Measurements from ENCODE around the gene CATSPERD.

Gene CATSPERD

DNA sequence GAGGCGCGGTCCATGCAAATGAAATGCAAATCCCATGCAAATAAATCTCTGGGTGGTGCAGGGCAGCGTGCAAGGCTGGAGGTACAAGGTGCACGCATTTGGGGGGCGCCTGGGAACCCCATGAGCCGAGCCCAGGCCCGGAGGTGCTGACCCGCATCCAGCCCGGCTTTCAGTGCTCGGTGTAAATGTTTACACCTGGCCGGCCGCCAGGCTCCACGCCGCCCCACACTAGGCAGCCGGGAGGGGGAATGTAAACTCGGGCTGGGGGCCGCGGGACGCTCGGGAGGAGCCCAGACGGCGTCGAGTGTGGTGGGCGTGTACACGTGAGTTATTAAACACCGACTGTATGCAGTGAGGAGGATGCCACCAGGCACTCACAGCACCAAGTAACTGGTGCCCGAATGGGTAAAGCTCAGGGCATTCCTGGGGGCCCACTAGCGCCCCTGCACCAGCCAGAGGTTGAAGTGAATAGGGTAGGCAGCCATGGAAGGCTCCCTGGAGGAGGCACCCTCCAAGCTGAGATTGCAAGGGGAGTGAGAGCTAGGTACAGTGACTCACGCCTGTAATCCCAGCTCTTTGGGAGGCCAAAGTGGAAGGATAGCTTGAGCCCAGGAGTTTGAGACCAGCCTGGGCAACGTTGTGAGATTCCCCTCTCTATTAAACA is 101.9 kb downstream of the CATSPERD start:
- no peaks in the 10 kb centered on the region for H3K36me3 Mint-ChIP-seq (ENCODE audit: low read depth)

GRCh38 chr19:5823579-5824281 is 103.3 kb downstream of the CATSPERD start:
- DNase-seq (no peak), ATAC-seq (no peak)
- no peak overlapping the region for H3K4me3 Mint-ChIP-seq
- no peaks in the 10 kb centered on the region for H3K9me3 Mint-ChIP-seq
- peaks cover 5% of the 10 kb centered on the region for H3K27me3 Mint-ChIP-seq
- H3K36me3 Mint-ChIP-seq (ENCODE audit: low read depth), result no peaks in the 10 kb centered on the region
- no peak overlapping the region for H3K27ac Mint-ChIP-seq
- peaks cover 16% of the 10 kb centered on the region for H3K4me1 Mint-ChIP-seq

More for the DNA sequence above, 101.9 kb downstream of the CATSPERD start:
- H3K27me3 Mint-ChIP-seq, result peaks cover 3% of the 10 kb centered on the region
- H3K9me3 Mint-ChIP-seq, result no peaks in the 10 kb centered on the region
- ATAC-seq (no peak), DNase-seq (no peak)
- H3K4me1 Mint-ChIP-seq, result peaks cover 9% of the 10 kb centered on the region
- no peak overlapping the region for H3K4me3 Mint-ChIP-seq
- no peak overlapping the region for H3K27ac Mint-ChIP-seq

- no peaks in the 10 kb centered on the region for H3K9me3 Mint-ChIP-seq
- H3K27me3 Mint-ChIP-seq, result peaks cover 3% of the 10 kb centered on the region
- H3K4me1 Mint-ChIP-seq, result peaks cover 17% of the 10 kb centered on the region
- DNase-seq (no peak), ATAC-seq (no peak)
- H3K36me3 Mint-ChIP-seq (ENCODE audit: low read depth), result no peaks in the 10 kb centered on the region
- no peak overlapping the region for H3K27ac Mint-ChIP-seq
- H3K4me3 Mint-ChIP-seq, result no peak overlapping the region
Measured at GRCh38 chr19:5824751-5825150, 104.3 kb downstream of the CATSPERD start.

GRCh38 chr19:5825178-5825577 is 104.7 kb downstream of the CATSPERD start:
- DNase-seq, result no peak
- Mint-ChIP-seq H3K27me3 (peaks cover 4% of the 10 kb centered on the region), H3K36me3 (ENCODE audit: low read depth) (no peaks in the 10 kb centered on the region), H3K4me3 (no peak overlapping the region), H3K4me1 (peaks cover 19% of the 10 kb centered on the region), H3K27ac (no peak overlapping the region), H3K9me3 (no peaks in the 10 kb centered on the region)
- no peak for ATAC-seq

GRCh38 chr19:5826531-5827341 is 106.3 kb downstream of the CATSPERD start:
- peak overlapping the region; percentile 95 for H3K4me3 Mint-ChIP-seq
- peak overlapping the region; percentile 93 for H3K27ac Mint-ChIP-seq
- ATAC-seq, result no peak
- H3K27me3 Mint-ChIP-seq, result peaks cover 5% of the 10 kb centered on the region
- no peaks in the 10 kb centered on the region for H3K36me3 Mint-ChIP-seq (ENCODE audit: low read depth)
- H3K9me3 Mint-ChIP-seq, result no peaks in the 10 kb centered on the region
- H3K4me1 Mint-ChIP-seq, result peaks cover 20% of the 10 kb centered on the region
- DNase-seq, result peak; percentile 38

- Mint-ChIP-seq H3K27ac (peak overlapping the region; percentile 93), H3K36me3 (ENCODE audit: low read depth) (no peaks in the 10 kb centered on the region), H3K9me3 (no peaks in the 10 kb centered on the region), H3K27me3 (peaks cover 5% of the 10 kb centered on the region), H3K4me3 (peak overlapping the region; percentile 95), H3K4me1 (peaks cover 20% of the 10 kb centered on the region)
- ATAC-seq (no peak), DNase-seq (no peak)
Measured at GRCh38 chr19:5827342-5827890, 107.0 kb downstream of the CATSPERD start.

GRCh38 chr19:5827891-5828660 is 107.6 kb downstream of the CATSPERD start:
- peak; percentile 76 for ATAC-seq
- peak; percentile 95 for DNase-seq
- Mint-ChIP-seq H3K4me1 (peaks cover 20% of the 10 kb centered on the region), H3K27me3 (peaks cover 5% of the 10 kb centered on the region), H3K27ac (peak overlapping the region; percentile 99), H3K4me3 (peak overlapping the region; percentile 95), H3K36me3 (ENCODE audit: low read depth) (no peaks in the 10 kb centered on the region), H3K9me3 (no peaks in the 10 kb centered on the region)
